ENCODE measurements around the gene HDGF. TPM values are rescaled to one million over a fixed set of nuclear protein-coding genes. Genes with fewer than 3 reads are reported as not detected.

The HDGF gene
- total RNA-seq, 1 donor from 2014 or later, result 296 TPM

GRCh38 chr1:156750711-156751450, 594 bp downstream of the HDGF start:
- no peak for TF ChIP-seq CTCF (IDR thresholded peaks at IDR 0.05; ENCODE audit: insufficient read depth, low read length, poor library complexity, severe bottlenecking)
- no peaks in the 10 kb centered on the region for H3K36me3 ChIP-seq (ENCODE audit: control insufficient read depth, insufficient read depth, low read length)
- DNase-seq (ENCODE audit: low read depth), result no peak
- no peaks in the 10 kb centered on the region for H3K27me3 ChIP-seq (ENCODE audit: control insufficient read depth, insufficient read depth, low read length)
- H3K4me3 ChIP-seq (ENCODE audit: low read depth, low read length), result peak overlapping the region; percentile 96

GRCh38 chr1:156750191-156750672, 1.2 kb downstream of the HDGF start:
- H3K4me3 ChIP-seq (ENCODE audit: low read depth, low read length), result peak overlapping the region; percentile 96
- DNase-seq (ENCODE audit: low read depth), result no peak
- no peaks in the 10 kb centered on the region for H3K27me3 ChIP-seq (ENCODE audit: control insufficient read depth, insufficient read depth, low read length)
- no peaks in the 10 kb centered on the region for H3K36me3 ChIP-seq (ENCODE audit: control insufficient read depth, insufficient read depth, low read length)
- TF ChIP-seq CTCF (IDR thresholded peaks at IDR 0.05; ENCODE audit: insufficient read depth, low read length, poor library complexity, severe bottlenecking), result no peak

GRCh38 chr1:156749419-156750118, 1.9 kb downstream of the HDGF start:
- Histone ChIP-seq H3K36me3 (ENCODE audit: control insufficient read depth, insufficient read depth, low read length) (no peaks in the 10 kb centered on the region), H3K27me3 (ENCODE audit: control insufficient read depth, insufficient read depth, low read length) (no peaks in the 10 kb centered on the region), H3K4me3 (ENCODE audit: low read depth, low read length) (peak overlapping the region; percentile 96)
- DNase-seq (ENCODE audit: low read depth), result no peak
- TF ChIP-seq CTCF (IDR thresholded peaks at IDR 0.05; ENCODE audit: insufficient read depth, low read length, poor library complexity, severe bottlenecking), result no peak

GRCh38 chr1:156748670-156749418, 2.6 kb downstream of the HDGF start:
- Histone ChIP-seq H3K4me3 (ENCODE audit: low read depth, low read length) (peak overlapping the region; percentile 96), H3K36me3 (ENCODE audit: control insufficient read depth, insufficient read depth, low read length) (peaks cover 2% of the 10 kb centered on the region), H3K27me3 (ENCODE audit: control insufficient read depth, insufficient read depth, low read length) (no peaks in the 10 kb centered on the region)
- TF ChIP-seq CTCF (IDR thresholded peaks at IDR 0.05; ENCODE audit: insufficient read depth, low read length, poor library complexity, severe bottlenecking), result no peak
- no peak for DNase-seq (ENCODE audit: low read depth)

- no peak for TF ChIP-seq CTCF (IDR thresholded peaks at IDR 0.05; ENCODE audit: insufficient read depth, low read length, poor library complexity, severe bottlenecking)
- Histone ChIP-seq H3K36me3 (ENCODE audit: control insufficient read depth, insufficient read depth, low read length) (peaks cover 2% of the 10 kb centered on the region), H3K27me3 (ENCODE audit: control insufficient read depth, insufficient read depth, low read length) (no peaks in the 10 kb centered on the region), H3K4me3 (ENCODE audit: low read depth, low read length) (peak overlapping the region; percentile 96)
- DNase-seq (ENCODE audit: low read depth), result no peak
These were observed 3.5 kb downstream of the HDGF start for GRCh38 chr1:156747742-156748669.
